Measurements from ENCODE around the gene USHBP1. TPM values are rescaled to one million over a fixed set of nuclear protein-coding genes. Genes with fewer than 3 reads are reported as not detected.

Gene USHBP1
- total and polyA plus RNA-seq, 3 experiments from 2014 or later: 0.07 to 0.27 TPM; not detected in 1

- H3K27ac Mint-ChIP-seq: no peak overlapping the region
- peaks cover 0 to 3% of the 10 kb centered on the region in 2 donors for H3K27me3 Mint-ChIP-seq
- CTCF ChIA-PET: no interaction called here
These were observed 32.3 kb downstream of the USHBP1 start for GRCh38 chr19:17232258-17232657.

GRCh38 chr19:17229890-17230289 lies 34.7 kb downstream of the USHBP1 start:
- H3K36me3 ChIP-seq (ENCODE audit: insufficient read depth, low read length): no peaks in the 10 kb centered on the region

More at GRCh38 chr19:17232258-17232657, 32.3 kb downstream of the USHBP1 start:
- Histone ChIP-seq H3K9me3 (ENCODE audit: low read length) (no peaks in the 10 kb centered on the region), H3K4me3 (ENCODE audit: low read length) (no peak overlapping the region), H3K4me1 (ENCODE audit: insufficient read depth, low read length) (peaks cover 15% of the 10 kb centered on the region), H3K36me3 (ENCODE audit: insufficient read depth, low read length) (no peaks in the 10 kb centered on the region), H3K27ac (ENCODE audit: low read depth, low read length) (no peak overlapping the region), H3K27me3 (ENCODE audit: insufficient read depth, low read length, poor library complexity, severe bottlenecking) (no peaks in the 10 kb centered on the region)
- peaks cover 4 to 14% (median 7%) of the 10 kb centered on the region in 3 donors for H3K4me1 Mint-ChIP-seq
- no peaks in the 10 kb centered on the region for H3K9me3 Mint-ChIP-seq
- no peak for DNase-seq
- peaks cover 0 to 6% (median 0%) of the 10 kb centered on the region in 3 donors for H3K36me3 Mint-ChIP-seq
- H3K4me3 Mint-ChIP-seq: peak overlapping the region in 1 of 7 donors; percentile 18
- POLR2A ChIA-PET: no interaction called here

GRCh38 chr19:17227798-17228367 lies 36.7 kb downstream of the USHBP1 start:
- POLR2A ChIA-PET: interaction anchor here (3.1 to 3.2 kb wide), 2 partner anchors 7 to 13 kb away, joined by 18 to 39 read pairs; partner anchors contain the start of gene USE1
- peaks cover 0 to 3% of the 10 kb centered on the region in 2 donors for H3K27me3 Mint-ChIP-seq

More at GRCh38 chr19:17229890-17230289, 34.7 kb downstream of the USHBP1 start:
- H3K27me3 Mint-ChIP-seq: peaks cover 0 to 3% of the 10 kb centered on the region in 2 donors
- DNase-seq: no peak
- ChIA-PET POLR2A (no interaction called here), CTCF (no interaction called here)
- no peaks in the 10 kb centered on the region for H3K27me3 ChIP-seq (ENCODE audit: insufficient read depth, low read length, poor library complexity, severe bottlenecking)
- peaks cover 0 to 11% (median 0%) of the 10 kb centered on the region in 3 donors for H3K36me3 Mint-ChIP-seq
- H3K4me3 ChIP-seq (ENCODE audit: low read length): no peak overlapping the region
- H3K9me3 ChIP-seq (ENCODE audit: low read length): no peaks in the 10 kb centered on the region
- peaks cover 12% of the 10 kb centered on the region for H3K4me1 ChIP-seq (ENCODE audit: insufficient read depth, low read length)
- no peaks in the 10 kb centered on the region for H3K9me3 Mint-ChIP-seq
- H3K27ac Mint-ChIP-seq: no peak overlapping the region
- peaks cover 9 to 23% (median 9%) of the 10 kb centered on the region in 3 donors for H3K4me1 Mint-ChIP-seq
- no peak overlapping the region for H3K4me3 Mint-ChIP-seq
- no peak overlapping the region for H3K27ac ChIP-seq (ENCODE audit: low read depth, low read length)

GRCh38 chr19:17226002-17226933 lies 38.3 kb downstream of the USHBP1 start, which contains the start of gene OCEL1:
Gene OCEL1, plus strand, starts transcription at chr19:17226226. Its CDS starts 22 bp downstream, at chr19:17226248.
- POLR2A ChIA-PET: interaction anchor here (0.6 to 3.2 kb wide), 14 partner anchors 9 to 283 kb away, joined by 3 to 39 read pairs (median 5); partner anchors contain the start of genes BABAM1, DDA1, MVB12A and MYO9B
- Mint-ChIP-seq H3K9me3 (no peaks in the 10 kb centered on the region), H3K27ac (peak within 1 kb of the TSS; percentile 68 to 98 (median 97)), H3K4me3 (peak within 1 kb of the TSS; percentile 88 to 95 (median 94)), H3K27me3 (no peaks in the 10 kb centered on the region), H3K36me3 (peaks cover 0 to 11% (median 0%) of the 10 kb centered on the region in 3 donors), H3K4me1 (peaks cover 5 to 21% (median 6%) of the 10 kb centered on the region in 3 donors)
- DNase-seq: peak; percentile 94 to 98 (median 96)
- Histone ChIP-seq H3K4me3 (ENCODE audit: low read length) (peak within 1 kb of the TSS; percentile 96), H3K27ac (ENCODE audit: low read depth, low read length) (peak within 1 kb of the TSS; percentile 92), H3K27me3 (ENCODE audit: insufficient read depth, low read length, poor library complexity, severe bottlenecking) (no peaks in the 10 kb centered on the region), H3K4me1 (ENCODE audit: insufficient read depth, low read length) (peaks cover 4% of the 10 kb centered on the region), H3K36me3 (ENCODE audit: insufficient read depth, low read length) (no peaks in the 10 kb centered on the region), H3K9me3 (ENCODE audit: low read length) (no peaks in the 10 kb centered on the region)
- CTCF ChIA-PET: interaction anchor here (0.8 to 3.8 kb wide), 6 partner anchors 9 to 159 kb away, joined by 3 to 18 read pairs (median 6); partner anchors contain the start of gene USE1

More at GRCh38 chr19:17227798-17228367, 36.7 kb downstream of the USHBP1 start:
- Mint-ChIP-seq H3K9me3 (no peaks in the 10 kb centered on the region), H3K27ac (no peak overlapping the region), H3K4me1 (peaks cover 5 to 21% (median 6%) of the 10 kb centered on the region in 3 donors), H3K4me3 (peak overlapping the region in 4 of 7 donors; percentile 29 to 95 (median 77)), H3K36me3 (peaks cover 0 to 11% (median 0%) of the 10 kb centered on the region in 3 donors)
- H3K9me3 ChIP-seq (ENCODE audit: low read length): no peaks in the 10 kb centered on the region
- H3K4me1 ChIP-seq (ENCODE audit: insufficient read depth, low read length): peaks cover 4% of the 10 kb centered on the region
- no peaks in the 10 kb centered on the region for H3K36me3 ChIP-seq (ENCODE audit: insufficient read depth, low read length)
- H3K27ac ChIP-seq (ENCODE audit: low read depth, low read length): peak overlapping the region; percentile 1
- no peak overlapping the region for H3K4me3 ChIP-seq (ENCODE audit: low read length)
- DNase-seq: no peak
- CTCF ChIA-PET: interaction anchor here (1.5 to 3.8 kb wide), 2 partner anchors 11 to 13 kb away, joined by 4 to 18 read pairs; partner anchors contain the start of gene USE1
- H3K27me3 ChIP-seq (ENCODE audit: insufficient read depth, low read length, poor library complexity, severe bottlenecking): no peaks in the 10 kb centered on the region

GRCh38 chr19:17225053-17225452 lies 39.5 kb downstream of the USHBP1 start:
- POLR2A ChIA-PET: interaction anchor here (3.1 to 3.2 kb wide), 2 partner anchors 10 kb away, joined by 18 to 39 read pairs; partner anchors contain the start of gene USE1
- H3K27ac ChIP-seq (ENCODE audit: low read depth, low read length): no peak overlapping the region

GRCh38 chr19:17220207-17220758 lies 44.3 kb downstream of the USHBP1 start:
- H3K9me3 ChIP-seq (ENCODE audit: low read length): no peaks in the 10 kb centered on the region
- POLR2A ChIA-PET: interaction anchor here (1.1 kb wide), 1 partner anchor 11 kb away, joined by 3 read pairs; no protein-coding TSS in a partner anchor
- H3K4me3 ChIP-seq (ENCODE audit: low read length): no peak overlapping the region
- peak overlapping the region; percentile 57 for H3K27ac ChIP-seq (ENCODE audit: low read depth, low read length)
- no peaks in the 10 kb centered on the region for H3K36me3 ChIP-seq (ENCODE audit: insufficient read depth, low read length)
- no peaks in the 10 kb centered on the region for H3K27me3 ChIP-seq (ENCODE audit: insufficient read depth, low read length, poor library complexity, severe bottlenecking)
- DNase-seq: no peak
- peaks cover 7 to 30% (median 7%) of the 10 kb centered on the region in 3 donors for H3K36me3 Mint-ChIP-seq
- no peaks in the 10 kb centered on the region for H3K27me3 Mint-ChIP-seq
- H3K9me3 Mint-ChIP-seq: no peaks in the 10 kb centered on the region
- H3K27ac Mint-ChIP-seq: no peak overlapping the region
- H3K4me3 Mint-ChIP-seq: no peak overlapping the region
- CTCF ChIA-PET: interaction anchor here (1.2 to 1.7 kb wide), 2 partner anchors 16 to 36 kb away, joined by 4 to 5 read pairs; no protein-coding TSS in a partner anchor
- H3K4me1 ChIP-seq (ENCODE audit: insufficient read depth, low read length): peaks cover 10% of the 10 kb centered on the region
- H3K4me1 Mint-ChIP-seq: peaks cover 4 to 11% (median 7%) of the 10 kb centered on the region in 3 donors

More at GRCh38 chr19:17225053-17225452, 39.5 kb downstream of the USHBP1 start:
- H3K27ac Mint-ChIP-seq: peak overlapping the region in 1 of 8 donors; percentile 68
- H3K36me3 Mint-ChIP-seq: peaks cover 0 to 13% (median 0%) of the 10 kb centered on the region in 3 donors
- no peaks in the 10 kb centered on the region for H3K27me3 ChIP-seq (ENCODE audit: insufficient read depth, low read length, poor library complexity, severe bottlenecking)
- H3K4me3 Mint-ChIP-seq: peak overlapping the region in 6 of 7 donors; percentile 50 to 95 (median 89)
- H3K9me3 Mint-ChIP-seq: no peaks in the 10 kb centered on the region
- no peaks in the 10 kb centered on the region for H3K36me3 ChIP-seq (ENCODE audit: insufficient read depth, low read length)
- DNase-seq: no peak
- CTCF ChIA-PET: interaction anchor here (0.8 to 3.8 kb wide), 5 partner anchors 10 to 151 kb away, joined by 3 to 18 read pairs (median 4); partner anchors contain the start of gene USE1
- H3K4me1 Mint-ChIP-seq: peaks cover 5 to 21% (median 6%) of the 10 kb centered on the region in 3 donors
- H3K4me1 ChIP-seq (ENCODE audit: insufficient read depth, low read length): peaks cover 4% of the 10 kb centered on the region
- H3K4me3 ChIP-seq (ENCODE audit: low read length): no peak overlapping the region
- no peaks in the 10 kb centered on the region for H3K9me3 ChIP-seq (ENCODE audit: low read length)
- no peaks in the 10 kb centered on the region for H3K27me3 Mint-ChIP-seq

- ChIA-PET POLR2A (no interaction called here), CTCF (no interaction called here)
- no peaks in the 10 kb centered on the region for H3K36me3 ChIP-seq (ENCODE audit: insufficient read depth, low read length)
- no peak overlapping the region for H3K4me3 ChIP-seq (ENCODE audit: low read length)
- no peak for DNase-seq
- no peak overlapping the region for H3K27ac ChIP-seq (ENCODE audit: low read depth, low read length)
- no peaks in the 10 kb centered on the region for H3K27me3 Mint-ChIP-seq
- no peaks in the 10 kb centered on the region for H3K9me3 ChIP-seq (ENCODE audit: low read length)
- H3K27ac Mint-ChIP-seq: no peak overlapping the region
- H3K4me1 ChIP-seq (ENCODE audit: insufficient read depth, low read length): peaks cover 17% of the 10 kb centered on the region
- no peaks in the 10 kb centered on the region for H3K27me3 ChIP-seq (ENCODE audit: insufficient read depth, low read length, poor library complexity, severe bottlenecking)
- peak overlapping the region in 2 of 7 donors; percentile 54 to 60 for H3K4me3 Mint-ChIP-seq
- H3K4me1 Mint-ChIP-seq: peaks cover 12 to 21% (median 16%) of the 10 kb centered on the region in 3 donors
- no peaks in the 10 kb centered on the region for H3K9me3 Mint-ChIP-seq
- H3K36me3 Mint-ChIP-seq: peaks cover 7 to 33% (median 7%) of the 10 kb centered on the region in 3 donors
These were observed 45.3 kb downstream of the USHBP1 start for GRCh38 chr19:17219286-17219685.
